A549 treated with RU486 at 1 μM for 4 hours (cell line): ENCODE results near the gene YIPF3. TPM values are rescaled to one million over a fixed set of nuclear protein-coding genes. Genes with fewer than 3 reads are reported as not detected.

Experiments used
- total RNA-seq: library from RNA; stranded (reverse); fragments of 200-300 nt; extraction: Qiagen RNA extraction; gene quantifications from 5 replicates; pipeline ENCODE4 v1.2.3, GENCODE V29; 2022; ENCODE audit warnings: low read depth

YIPF3 gene
- total RNA-seq, result 61.0 to 73.1 TPM (median 69.5 TPM) in 5 replicates

DNA sequence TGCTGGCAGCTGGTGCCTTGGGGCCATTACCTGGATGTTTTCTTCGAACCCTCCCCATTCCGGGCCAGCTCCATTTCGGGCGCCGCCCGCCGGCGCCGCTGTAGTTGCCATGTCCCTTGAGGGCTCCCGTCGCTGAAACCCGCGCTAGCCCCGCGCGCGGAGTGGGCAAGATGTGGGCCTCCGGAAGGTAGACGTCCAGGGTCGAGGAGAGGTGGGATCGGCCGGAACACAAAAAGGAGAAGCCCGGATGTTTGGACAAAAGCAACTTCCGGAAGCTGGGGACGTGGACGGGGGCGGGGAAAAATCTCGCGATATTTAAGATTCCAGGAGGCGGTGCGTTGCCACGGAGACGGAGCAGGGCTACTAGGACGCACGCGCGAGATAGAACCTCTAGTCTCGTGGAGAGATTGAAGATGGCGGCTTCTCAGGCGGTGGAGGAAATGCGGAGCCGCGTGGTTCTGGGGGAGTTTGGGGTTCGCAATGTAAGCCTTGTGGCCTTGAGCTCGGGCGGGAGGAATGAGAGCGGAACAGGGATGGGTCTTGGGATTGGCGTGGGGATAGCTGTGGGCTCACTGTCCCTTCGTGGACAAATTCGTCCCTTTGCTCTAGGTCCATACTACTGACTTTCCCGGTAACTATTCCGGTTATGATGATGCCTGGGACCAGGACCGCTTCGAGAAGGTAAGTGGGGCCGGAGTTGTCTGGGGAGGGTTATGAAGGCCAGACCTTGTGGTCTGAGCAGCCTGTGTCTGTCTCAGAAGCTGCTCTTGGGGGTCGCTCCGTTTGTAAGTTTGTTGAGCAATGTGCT lies at the start of gene YIPF3, which contains the start of gene POLR1C:
Gene YIPF3, minus strand, starts transcription at position 230 of the 808 bp plus-strand sequence. Its CDS starts 119 bp downstream, at position 111.
Gene POLR1C, plus strand, starts transcription at position 393 of the 808 bp plus-strand sequence. Its CDS starts 21 bp downstream, at position 414.

DNA sequence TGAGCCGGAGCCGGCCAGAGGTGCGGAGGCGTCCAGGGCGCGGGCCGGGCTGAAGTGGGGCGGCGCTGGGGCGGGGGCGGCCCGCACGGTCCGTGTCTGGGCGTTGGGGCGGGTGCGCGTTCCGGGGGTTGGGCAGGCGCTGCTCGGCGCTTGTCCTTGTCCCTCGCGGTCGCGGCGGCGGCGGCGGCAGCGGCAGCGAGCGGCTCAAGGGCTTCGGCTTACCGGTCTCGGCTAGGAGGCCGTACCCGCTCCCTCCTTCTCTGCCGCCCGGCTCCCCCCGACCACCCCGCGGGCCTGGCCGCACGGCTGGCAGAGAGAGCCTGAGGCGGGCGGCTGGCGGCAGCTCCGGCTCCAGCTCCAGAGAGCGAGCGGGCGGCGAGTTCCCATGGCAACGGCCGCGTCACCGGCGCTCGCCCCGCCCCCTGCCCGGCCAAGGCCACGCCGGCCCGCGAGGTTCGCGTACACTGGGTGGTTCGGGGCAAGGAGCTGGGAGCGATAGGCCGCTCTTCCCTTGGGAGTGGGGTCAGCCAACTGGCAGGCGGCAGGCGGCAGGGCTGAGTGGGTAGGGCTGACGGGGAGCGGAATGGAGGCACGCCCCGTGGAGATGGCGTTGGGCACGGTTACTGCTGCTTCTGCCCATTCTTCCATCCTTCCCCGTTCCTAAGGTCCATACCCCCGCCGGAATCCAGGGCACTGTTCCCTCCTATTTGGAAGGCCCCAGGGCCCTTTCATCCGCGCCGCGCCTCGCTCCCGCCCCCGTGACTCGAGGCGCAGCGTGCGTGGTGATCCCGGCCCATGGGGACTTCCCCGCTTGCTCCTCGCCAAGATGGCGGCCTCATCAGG lies 6.5 kb downstream of the YIPF3 start, which contains the start of gene LRRC73:
Gene LRRC73, minus strand, starts transcription at position 363 of the 843 bp plus-strand sequence. CDS start 561 bp downstream, outside the sequence.

DNA sequence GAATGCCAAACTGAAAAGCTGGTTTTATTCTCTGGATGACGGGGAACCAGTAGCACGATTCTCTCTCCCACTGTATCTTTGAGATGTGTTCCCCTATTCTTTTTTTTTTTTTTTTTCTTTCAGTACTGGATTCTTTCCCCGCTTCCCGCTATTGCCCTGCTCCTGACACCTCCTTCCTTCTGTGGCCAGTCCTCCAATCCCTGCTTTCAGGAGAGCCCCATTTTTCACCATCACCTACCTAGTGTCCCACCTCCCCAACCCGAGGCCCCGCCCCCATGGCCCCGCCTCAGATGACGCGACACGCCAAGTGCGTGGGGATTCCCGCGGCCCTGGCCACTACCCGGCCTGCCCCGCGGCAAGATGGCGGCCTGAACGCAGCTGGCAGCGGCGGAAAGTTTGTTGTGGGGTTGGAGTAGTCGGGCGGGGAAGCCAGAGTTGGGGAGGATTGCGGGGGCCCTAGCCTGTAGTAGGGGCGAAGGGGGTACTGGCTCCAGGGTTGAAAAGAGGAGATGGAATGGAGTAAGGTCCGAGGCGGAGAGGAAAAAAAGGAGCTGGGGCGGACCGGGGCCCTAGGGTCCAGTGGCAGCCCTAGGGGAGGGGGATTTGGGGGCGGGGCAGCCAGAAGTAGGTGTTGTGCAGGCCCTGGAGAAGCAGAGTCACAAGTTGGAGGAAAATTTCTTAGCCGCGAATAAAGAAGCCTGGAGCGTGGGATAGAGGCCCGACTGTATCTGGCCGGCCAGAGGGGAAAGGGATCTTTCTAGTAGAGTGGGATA lies 39.3 kb downstream of the YIPF3 start, which contains the start of gene TJAP1:
Gene TJAP1, plus strand, starts transcription at position 336 of the 773 bp plus-strand sequence. CDS start 21,432 bp downstream, outside the sequence.

Other genes starting within 250 kb of the YIPF3 start
- not detected in 5 replicates for gene SLC22A7, start 218.7 kb downstream of the YIPF3 start, total RNA-seq
- gene CRIP3, start 208.1 kb downstream of the YIPF3 start, total RNA-seq, result 0.42 to 1.0 TPM (median 0.66 TPM) in 5 replicates
- gene ZNF318, start 147.3 kb downstream of the YIPF3 start, total RNA-seq, result 3.6 to 5.2 TPM (median 4.9 TPM) in 5 replicates
- 5.9 to 12.5 TPM (median 9.2 TPM) in 5 replicates for gene ABCC10, start 89.4 kb downstream of the YIPF3 start, total RNA-seq
- gene DLK2, start 61.4 kb downstream of the YIPF3 start, total RNA-seq, result 3.6 to 6.8 TPM (median 5.7 TPM) in 5 replicates
- gene TJAP1, start 39.4 kb downstream of the YIPF3 start, total RNA-seq, result 15.1 to 20.9 TPM (median 19.9 TPM) in 5 replicates
- gene LRRC73, start 6.6 kb downstream of the YIPF3 start, total RNA-seq, result 0.95 to 1.5 TPM (median 1.4 TPM) in 5 replicates
- gene POLR1C, start 163 bp upstream of the YIPF3 start, total RNA-seq, result 49.2 to 59.3 TPM (median 55.5 TPM) in 5 replicates
- gene XPO5, start 59.1 kb upstream of the YIPF3 start, total RNA-seq, result 26.4 to 29.7 TPM (median 29.1 TPM) in 5 replicates
- gene POLH, start 59.3 kb upstream of the YIPF3 start, total RNA-seq, result 8.4 to 10.3 TPM (median 9.1 TPM) in 5 replicates
- gene GTPBP2, start 112.3 kb upstream of the YIPF3 start, total RNA-seq, result 13.6 to 22.0 TPM (median 20.5 TPM) in 5 replicates
- 34.9 to 40.1 TPM (median 35.7 TPM) in 5 replicates for gene MAD2L1BP, start 118.9 kb upstream of the YIPF3 start, total RNA-seq
- 0.13 to 0.30 TPM (median 0.16 TPM) in 5 replicates for gene RSPH9, start 128.1 kb upstream of the YIPF3 start, total RNA-seq
- 45.6 to 50.2 TPM (median 46.5 TPM) in 5 replicates for gene MRPS18A, start 170.9 kb upstream of the YIPF3 start, total RNA-seq